Measurements from ENCODE around the gene RIC1.

DNA sequence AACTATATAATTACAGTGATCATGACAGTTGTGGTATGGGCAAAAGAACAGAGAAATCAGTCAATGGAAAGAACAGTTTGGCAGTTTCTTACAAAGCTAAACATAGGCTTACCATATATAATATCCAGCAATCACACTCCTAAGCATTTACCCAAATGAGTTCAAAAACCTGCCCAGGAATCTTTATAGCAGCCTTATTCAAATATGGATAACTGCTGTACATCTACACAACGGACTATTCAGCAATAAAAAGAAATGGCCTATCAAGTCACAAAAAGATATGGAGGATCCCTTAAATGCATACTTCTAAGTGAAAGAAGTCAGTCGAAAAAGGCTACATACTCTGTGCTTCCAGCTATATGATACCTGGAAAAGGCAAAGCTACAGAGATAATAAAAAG is 167.4 kb downstream of the RIC1 start:
- TF ChIP-seq, protein P1, sequence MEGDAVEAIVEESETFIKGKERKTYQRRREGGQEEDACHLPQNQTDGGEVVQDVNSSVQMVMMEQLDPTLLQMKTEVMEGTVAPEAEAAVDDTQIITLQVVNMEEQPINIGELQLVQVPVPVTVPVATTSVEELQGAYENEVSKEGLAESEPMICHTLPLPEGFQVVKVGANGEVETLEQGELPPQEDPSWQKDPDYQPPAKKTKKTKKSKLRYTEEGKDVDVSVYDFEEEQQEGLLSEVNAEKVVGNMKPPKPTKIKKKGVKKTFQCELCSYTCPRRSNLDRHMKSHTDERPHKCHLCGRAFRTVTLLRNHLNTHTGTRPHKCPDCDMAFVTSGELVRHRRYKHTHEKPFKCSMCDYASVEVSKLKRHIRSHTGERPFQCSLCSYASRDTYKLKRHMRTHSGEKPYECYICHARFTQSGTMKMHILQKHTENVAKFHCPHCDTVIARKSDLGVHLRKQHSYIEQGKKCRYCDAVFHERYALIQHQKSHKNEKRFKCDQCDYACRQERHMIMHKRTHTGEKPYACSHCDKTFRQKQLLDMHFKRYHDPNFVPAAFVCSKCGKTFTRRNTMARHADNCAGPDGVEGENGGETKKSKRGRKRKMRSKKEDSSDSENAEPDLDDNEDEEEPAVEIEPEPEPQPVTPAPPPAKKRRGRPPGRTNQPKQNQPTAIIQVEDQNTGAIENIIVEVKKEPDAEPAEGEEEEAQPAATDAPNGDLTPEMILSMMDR (conservative IDR thresholded peaks at IDR 0.05; ENCODE audit: low read length) = no peak
- no peak for TF ChIP-seq EZH2phosphoT487 (IDR thresholded peaks at IDR 0.05; ENCODE audit: borderline replicate concordance)

Data from Loucy (cell line).